Activated B cell treated with CpG ODN at 0.5 μM for 24 hours (primary cell): ENCODE data around the gene ATG5. TPM values are rescaled to one million over a fixed set of nuclear protein-coding genes. Genes with fewer than 3 reads are reported as not detected.
"Not testable (repeated sequence)": the region's sequence is repeated elsewhere in the genome, so short reads cannot be mapped to it uniquely, and the experiment has no call there.

ENCODE experiments used
- ATAC-seq: fragments of 200-7000 bp; cut with Tn5 transposase; one replicate; pipeline ENCODE4 v1.10.0; 2021; ENCODE audit warnings: low read depth, mild to moderate bottlenecking, moderate library complexity
- CTCF ChIA-PET: fragments of 350-600 bp; sonication (Branson Sonifier 250); formaldehyde crosslinking; loops from one replicate; lab custom pipeline; 2021; ENCODE audit warnings: antibody characterized with exemption; lab: Charles Lee
- POLR2A ChIA-PET: fragments of 350-600 bp; sonication (Branson Sonifier 250); formaldehyde crosslinking; loops from one replicate; lab custom pipeline; 2021; ENCODE audit warnings: antibody characterized with exemption; lab: Charles Lee
- DNase-seq: peaks from one replicate; pipeline ENCODE4 v3.0.0; 2022
- H3K27ac Mint-ChIP-seq: one replicate; pipeline ENCODE4 v1.8.0; 2020; ENCODE audit warnings: mixed read lengths
- H3K27me3 Mint-ChIP-seq: one replicate; pipeline ENCODE4 v1.8.0; 2021; ENCODE audit warnings: mixed read lengths
- H3K36me3 Mint-ChIP-seq: one replicate; pipeline ENCODE4 v1.8.0; 2021; ENCODE audit warnings: low read depth, mixed read lengths
- H3K4me1 Mint-ChIP-seq: one replicate; pipeline ENCODE4 v1.8.0; 2021; ENCODE audit warnings: mixed read lengths
- H3K4me3 Mint-ChIP-seq: one replicate; pipeline ENCODE4 v1.8.0; 2020; ENCODE audit warnings: mild to moderate bottlenecking, mixed read lengths
- H3K9me3 Mint-ChIP-seq: one replicate; pipeline ENCODE4 v1.8.0; 2020; ENCODE audit warnings: mixed read lengths
- CTCF ChIP-seq: fragments of 200-600 bp; IDR thresholded peaks from one replicate; pipeline ENCODE4 v1.8.0; 2022; ENCODE audit warnings: antibody characterized with exemption, mild to moderate bottlenecking
- intact Hi-C: fragments of 100-400 bp; cut with micrococcal nuclease; formaldehyde crosslinking; loops from one replicate; pipeline ENCODE4 v1.15.1; 2024
- total RNA-seq: library from RNA; stranded (reverse); gene quantifications from 2 replicates; pipeline ENCODE4 v1.2.3, GENCODE V29; 2022

The ATG5 gene
- total RNA-seq, 1 donor from 2014 or later: 30.3 TPM

GRCh38 chr6:106243261-106243660, 82.3 kb downstream of the ATG5 start:
- H3K27ac Mint-ChIP-seq: no peak overlapping the region
- H3K36me3 Mint-ChIP-seq: peaks cover 45% of the 10 kb centered on the region
- CTCF ChIA-PET: no interaction called here
- no peak for TF ChIP-seq CTCF
- no peak overlapping the region for H3K4me3 Mint-ChIP-seq
- intact Hi-C loops: no loop called here
- POLR2A ChIA-PET: no interaction called here
- no peak for DNase-seq
- H3K27me3 Mint-ChIP-seq: no peaks in the 10 kb centered on the region
- H3K9me3 Mint-ChIP-seq: peaks cover 3% of the 10 kb centered on the region
- no peak for ATAC-seq
- H3K4me1 Mint-ChIP-seq: peaks cover 9% of the 10 kb centered on the region

DNA sequence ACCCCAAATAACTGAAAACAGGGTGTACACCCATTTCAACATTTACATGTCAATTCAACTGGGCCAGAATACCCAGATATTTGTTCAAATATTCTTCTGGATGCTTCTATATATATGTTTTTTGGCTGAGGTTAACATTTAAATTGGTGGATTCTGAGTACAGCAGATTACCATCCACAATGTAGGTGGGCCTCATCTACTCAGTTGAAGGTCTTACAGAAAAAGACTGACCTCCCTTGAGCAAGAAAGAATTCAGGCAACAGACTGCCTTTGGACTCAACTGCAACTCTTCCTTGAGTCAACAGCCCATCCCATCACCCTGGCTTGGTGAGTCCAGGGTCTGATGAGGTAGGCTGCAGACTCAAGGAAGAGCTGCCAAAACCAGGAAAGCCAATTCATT, 84.1 kb downstream of the ATG5 start:
- intact Hi-C loops: no loop called here
- no peak for TF ChIP-seq CTCF
- Mint-ChIP-seq H3K27me3 (no peaks in the 10 kb centered on the region), H3K4me3 (no peak overlapping the region), H3K36me3 (peaks cover 38% of the 10 kb centered on the region), H3K4me1 (peaks cover 2% of the 10 kb centered on the region), H3K27ac (no peak overlapping the region), H3K9me3 (peaks cover 3% of the 10 kb centered on the region)
- ATAC-seq (no peak), DNase-seq (no peak)
- ChIA-PET POLR2A (no interaction called here), CTCF (no interaction called here)

GRCh38 chr6:106237286-106237685, 88.3 kb downstream of the ATG5 start:
- H3K4me3 Mint-ChIP-seq: no peak overlapping the region
- ATAC-seq: no peak
- intact Hi-C loops: no loop called here

GRCh38 chr6:106229876-106230445, 95.6 kb downstream of the ATG5 start:
- H3K27me3 Mint-ChIP-seq, H3K27ac Mint-ChIP-seq, CTCF ChIA-PET, H3K4me3 Mint-ChIP-seq, H3K9me3 Mint-ChIP-seq, H3K4me1 Mint-ChIP-seq, ATAC-seq, intact Hi-C loops, DNase-seq, POLR2A ChIA-PET: not testable (repeated sequence)
- H3K36me3 Mint-ChIP-seq: peaks cover 37% of the 10 kb centered on the region

More at GRCh38 chr6:106237286-106237685, 88.3 kb downstream of the ATG5 start:
- Mint-ChIP-seq H3K4me1 (no peaks in the 10 kb centered on the region), H3K36me3 (peaks cover 46% of the 10 kb centered on the region), H3K27ac (no peak overlapping the region), H3K9me3 (peaks cover 8% of the 10 kb centered on the region), H3K27me3 (no peaks in the 10 kb centered on the region)
- ChIA-PET POLR2A (no interaction called here), CTCF (no interaction called here)
- no peak for DNase-seq
- no peak for TF ChIP-seq CTCF

DNA sequence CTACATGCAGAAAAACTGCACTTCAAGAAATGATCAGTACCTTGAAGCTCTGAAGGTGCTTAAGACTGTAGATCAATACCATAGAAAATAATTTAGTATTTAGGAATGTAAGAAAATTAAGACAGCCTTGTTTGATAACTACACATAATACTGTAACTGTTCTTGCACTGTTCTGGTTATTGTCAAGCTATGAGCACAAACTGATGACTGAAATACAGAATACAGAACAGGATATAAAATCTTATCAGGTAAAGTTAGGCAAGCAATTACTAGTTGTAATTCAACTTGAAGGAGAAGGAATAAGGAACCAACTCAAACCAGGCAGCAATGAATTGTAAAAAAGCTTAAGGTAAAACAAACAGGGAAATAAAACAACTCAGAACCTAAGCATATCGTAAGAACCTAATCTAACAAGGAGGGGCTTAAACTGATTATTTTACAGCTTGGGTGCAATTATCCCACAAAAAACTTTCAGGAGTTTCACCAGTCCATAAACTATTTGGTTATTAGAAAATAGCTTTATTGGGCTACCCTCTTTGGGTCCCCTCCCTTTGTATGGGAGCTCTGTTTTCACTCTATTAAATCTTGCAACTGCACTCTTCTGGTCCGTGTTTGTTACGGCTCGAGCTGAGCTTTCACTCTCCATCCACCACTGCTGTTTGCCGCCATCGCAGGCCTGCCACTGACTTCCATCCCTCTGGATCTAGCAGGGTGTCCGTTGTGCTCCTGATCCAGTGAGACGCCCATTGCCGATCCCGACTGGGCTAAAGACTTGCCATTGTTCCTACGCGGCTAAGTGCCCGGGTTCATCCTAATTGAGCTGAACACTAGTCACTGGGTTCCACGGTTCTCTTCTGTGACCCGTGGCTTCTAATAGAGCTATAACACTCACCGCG, 97.7 kb downstream of the ATG5 start:
- H3K27ac Mint-ChIP-seq: no peak overlapping the region
- ATAC-seq (no peak), DNase-seq (no peak)
- H3K36me3 Mint-ChIP-seq: peaks cover 27% of the 10 kb centered on the region
- no peaks in the 10 kb centered on the region for H3K27me3 Mint-ChIP-seq
- H3K4me1 Mint-ChIP-seq: peaks cover 4% of the 10 kb centered on the region
- ChIA-PET POLR2A (no interaction called here), CTCF (interaction anchor here (0.6 kb wide), 1 partner anchor 806 kb away, joined by 6 read pairs; no protein-coding TSS in a partner anchor)
- H3K9me3 Mint-ChIP-seq: no peaks in the 10 kb centered on the region
- intact Hi-C loops: no loop called here
- TF ChIP-seq CTCF: no peak
- H3K4me3 Mint-ChIP-seq: no peak overlapping the region
